ENCODE measurements around the gene MORN1.

The MORN1 gene

GRCh38 chr1:2289607-2290006 lies 101.7 kb downstream of the MORN1 start:
- no peak for DNase-seq (ENCODE audit: low read depth)

- no peak for DNase-seq (ENCODE audit: low read depth)
These were observed 102.4 kb downstream of the MORN1 start for GRCh38 chr1:2288816-2289536.

- DNase-seq (ENCODE audit: low read depth) = no peak
These were observed 103.0 kb downstream of the MORN1 start for GRCh38 chr1:2288311-2288710.

GRCh38 chr1:2287649-2288048 lies 103.7 kb downstream of the MORN1 start:
- DNase-seq (ENCODE audit: low read depth) = no peak

GRCh38 chr1:2286923-2287322 lies 104.4 kb downstream of the MORN1 start:
- no peak for DNase-seq (ENCODE audit: low read depth)

DNA sequence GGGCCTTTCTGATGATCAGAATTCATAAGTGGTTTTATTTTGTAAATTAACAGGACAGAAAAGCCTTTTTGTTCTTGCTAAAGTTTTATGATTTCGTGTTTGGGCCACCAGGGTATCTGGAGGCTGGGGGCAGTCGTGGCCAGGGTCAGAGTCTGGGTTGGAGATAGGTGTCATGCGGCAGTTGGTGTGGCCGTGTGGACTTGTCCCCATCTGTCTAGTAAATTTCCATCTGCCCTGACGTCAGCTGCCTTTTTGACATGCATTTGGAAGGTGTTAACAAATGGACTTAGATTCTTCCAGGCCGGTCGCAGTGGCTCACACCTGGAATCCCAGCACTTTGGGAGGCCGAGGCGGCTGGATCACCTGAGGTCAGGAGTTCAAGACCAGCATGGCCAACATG lies 106.4 kb downstream of the MORN1 start:
- DNase-seq (ENCODE audit: low read depth) = no peak

- no peak for DNase-seq (ENCODE audit: low read depth)
These were observed 107.1 kb downstream of the MORN1 start for GRCh38 chr1:2283991-2284895.

DNA sequence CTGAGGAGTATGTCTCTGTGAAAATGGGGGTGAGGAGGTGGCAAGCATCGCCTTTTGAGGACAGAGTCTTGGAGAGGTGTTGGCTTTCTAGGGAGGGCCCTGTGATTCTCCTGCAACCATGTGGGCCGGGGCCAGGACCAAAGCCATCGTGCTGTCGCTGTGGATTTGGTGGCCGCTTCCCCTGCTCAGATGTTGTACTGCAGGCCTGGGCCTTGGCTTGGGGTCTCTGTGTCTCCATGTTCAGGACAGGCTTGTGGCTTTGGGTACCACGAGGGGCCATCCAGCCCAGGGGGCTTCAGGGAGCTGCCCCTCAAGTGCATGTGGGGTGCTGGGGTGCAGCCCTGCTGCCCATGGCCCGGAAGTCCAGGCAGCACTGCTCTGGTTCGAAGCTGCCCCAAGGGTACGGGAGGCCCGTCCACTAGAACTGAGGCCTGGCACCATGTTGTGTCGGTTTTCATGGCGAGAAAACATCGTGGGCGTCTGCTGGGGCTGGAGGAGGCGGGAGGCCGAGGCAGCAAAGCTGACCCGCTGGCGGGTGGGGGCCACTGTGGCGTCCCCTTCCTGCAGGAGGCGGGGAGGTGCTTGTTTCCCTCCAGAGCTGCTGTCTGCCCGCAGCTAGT lies 107.9 kb downstream of the MORN1 start:
- DNase-seq (ENCODE audit: low read depth) = no peak

- no peak for DNase-seq (ENCODE audit: low read depth)
These were observed 108.6 kb downstream of the MORN1 start for GRCh38 chr1:2282556-2283270.

GRCh38 chr1:2279817-2280216 lies 111.5 kb downstream of the MORN1 start:
- no peak for DNase-seq (ENCODE audit: low read depth)

DNA sequence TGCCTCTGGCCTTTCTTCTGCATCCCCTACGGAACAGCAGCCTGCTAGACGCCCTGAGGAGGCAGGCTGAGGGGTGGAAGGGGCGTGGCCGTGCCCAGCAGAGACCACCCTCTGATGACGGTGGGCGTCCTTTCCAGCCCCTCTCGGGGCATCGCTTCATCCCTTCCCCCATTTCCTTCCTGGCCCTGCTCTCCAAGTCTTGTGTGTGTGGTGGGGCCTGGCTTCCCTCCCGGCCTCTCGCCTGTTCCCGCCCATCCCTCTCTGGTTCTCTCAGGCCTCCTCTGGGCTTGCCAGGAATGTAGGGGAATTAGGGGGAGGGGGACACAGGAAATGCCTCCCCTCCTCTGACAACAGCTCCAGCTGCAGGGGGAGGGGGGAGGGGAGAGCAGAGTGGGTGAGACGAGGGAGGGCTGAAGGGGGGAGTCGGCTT lies 112.1 kb downstream of the MORN1 start:
- no peak for DNase-seq (ENCODE audit: low read depth)

- no peak for DNase-seq (ENCODE audit: low read depth)
These were observed 112.7 kb downstream of the MORN1 start for GRCh38 chr1:2278591-2279209.

DNA sequence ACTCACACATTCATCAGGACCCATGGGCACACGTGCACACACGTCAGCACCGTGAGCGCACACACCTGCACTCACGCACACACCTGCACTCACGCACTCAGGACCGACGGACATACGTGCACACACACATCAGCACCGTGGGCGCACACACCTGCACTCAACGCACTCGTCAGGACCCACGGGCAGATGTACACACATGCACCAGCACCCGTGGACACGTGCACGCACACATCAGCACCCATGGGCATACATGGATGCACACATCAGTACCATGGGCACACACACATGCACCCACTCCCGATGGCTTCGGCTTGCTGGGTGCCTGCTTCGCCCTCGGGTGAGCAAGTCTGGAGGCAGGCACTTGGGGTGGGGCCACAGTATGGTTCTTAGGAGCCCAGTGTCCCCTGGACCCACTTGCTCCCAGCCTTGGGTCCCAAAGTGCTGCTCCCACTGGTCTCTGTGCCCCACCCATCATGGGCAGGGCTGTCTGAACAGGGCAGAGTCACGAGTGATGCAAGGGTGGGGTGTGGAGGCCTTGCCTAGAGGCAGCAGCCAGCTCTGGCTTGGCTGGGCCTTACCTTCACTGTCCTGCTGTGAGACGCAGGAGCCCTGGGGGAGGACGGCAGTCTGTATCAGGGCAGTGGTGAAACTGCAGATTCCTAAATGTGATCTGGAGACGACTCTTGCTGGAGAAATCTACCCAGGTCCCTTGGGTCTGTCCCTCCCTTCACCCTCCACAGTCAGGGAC lies 113.4 kb downstream of the MORN1 start:
- no peak for DNase-seq (ENCODE audit: low read depth)

GRCh38 chr1:2276803-2277580 lies 114.4 kb downstream of the MORN1 start:
- no peak for DNase-seq (ENCODE audit: low read depth)

GRCh38 chr1:2275796-2276536 lies 115.4 kb downstream of the MORN1 start:
- no peak for DNase-seq (ENCODE audit: low read depth)

DNA sequence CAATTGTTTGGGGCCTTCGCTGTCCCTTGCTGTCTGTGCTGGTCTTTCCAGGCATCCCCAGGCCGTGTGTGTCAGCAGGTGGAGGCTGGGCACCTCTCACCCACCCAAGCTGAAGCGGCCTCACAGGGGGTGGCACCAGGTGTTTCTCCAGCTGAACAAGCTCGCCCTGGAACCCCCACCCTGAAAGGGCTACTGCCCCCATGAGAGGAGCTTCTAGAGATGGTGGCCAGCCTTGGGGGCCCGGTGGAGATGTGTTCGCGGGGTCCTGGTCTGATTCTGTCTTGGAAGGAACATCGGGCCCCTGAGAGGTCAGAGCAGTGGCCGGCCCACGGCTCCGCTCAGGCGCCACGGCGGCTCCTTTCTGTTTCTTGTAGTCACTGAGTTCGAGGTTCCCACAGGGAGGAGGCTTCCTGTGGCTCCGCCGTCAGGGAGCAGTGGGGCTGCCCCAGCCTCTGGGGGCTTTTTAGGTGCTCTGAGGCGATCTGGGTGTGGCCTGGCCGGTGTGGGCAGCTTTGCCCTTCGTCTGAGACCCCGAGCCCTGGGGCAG lies 116.4 kb downstream of the MORN1 start:
- no peak for DNase-seq (ENCODE audit: low read depth)

DNA sequence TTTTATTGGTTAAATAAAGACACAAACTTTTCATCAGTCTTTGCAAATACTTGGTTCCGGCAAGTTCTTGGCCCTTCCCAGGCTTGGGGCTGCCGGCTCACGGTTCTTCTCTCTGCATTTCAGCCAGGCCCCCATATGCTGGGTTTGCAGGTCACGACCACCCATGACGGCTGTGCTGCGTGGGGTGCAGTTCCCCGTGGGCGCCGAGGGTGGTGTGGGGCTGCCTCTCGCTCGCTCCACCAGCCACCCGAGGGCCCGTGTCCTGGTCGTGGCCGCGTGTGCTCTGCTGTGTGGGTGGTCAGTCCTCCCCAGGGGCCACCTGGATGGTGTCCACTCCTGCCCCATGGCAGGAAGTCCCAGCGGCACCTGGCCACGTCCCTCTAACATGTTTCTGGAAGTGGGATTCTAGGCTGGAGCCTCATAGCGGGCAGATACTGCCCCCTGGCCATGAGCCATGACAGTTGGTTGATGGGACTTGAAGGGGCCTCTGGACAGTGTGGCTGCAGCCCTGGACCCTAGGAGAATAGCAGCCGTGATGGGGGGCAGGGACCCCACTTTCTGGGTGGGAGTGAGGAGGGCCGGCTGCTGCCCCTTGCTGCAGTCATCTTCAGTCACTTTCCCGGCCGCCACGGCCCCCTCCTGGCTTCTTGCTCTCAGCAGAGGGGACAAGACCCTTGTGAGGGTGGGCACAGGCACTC lies 117.0 kb downstream of the MORN1 start:
- no peak for DNase-seq (ENCODE audit: low read depth)

DNA sequence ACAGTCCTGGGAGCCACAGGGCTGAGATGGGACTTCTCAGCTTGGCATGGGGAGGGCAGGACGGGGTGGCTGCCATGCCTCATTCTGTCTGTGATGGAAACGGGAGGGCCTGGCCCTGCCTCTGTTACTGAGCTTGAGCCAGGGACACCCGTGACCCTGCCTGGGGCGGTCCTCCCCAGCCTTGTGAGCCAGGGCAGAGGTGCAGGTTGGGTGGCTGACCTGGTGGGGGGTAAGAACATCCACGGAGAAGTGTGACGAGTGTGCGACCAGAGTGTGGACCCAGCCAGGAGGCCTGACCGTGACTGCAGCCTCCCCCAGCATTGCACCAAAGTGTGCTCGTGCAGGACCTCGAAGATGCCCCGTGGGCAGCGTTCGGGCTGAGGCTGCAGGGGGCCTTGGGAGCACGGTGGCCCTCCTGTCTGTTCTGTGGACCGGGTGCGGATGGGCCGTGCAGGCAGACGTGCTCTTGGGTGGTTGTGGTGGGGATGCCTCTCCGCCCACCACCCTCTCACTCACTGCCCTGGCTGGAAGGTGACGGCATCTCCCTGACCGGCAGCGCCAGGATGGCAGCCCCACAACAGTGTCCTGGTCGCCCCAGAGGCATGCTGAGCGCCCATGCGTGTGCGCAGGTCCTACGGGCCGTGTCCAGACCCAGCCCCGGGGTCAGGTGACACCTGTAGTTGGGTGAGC lies 117.8 kb downstream of the MORN1 start:
- DNase-seq (ENCODE audit: low read depth) = no peak
